Breast epithelium (tissue), 4 donors: ENCODE measurements around the gene MRPS12. TPM values are rescaled to one million over a fixed set of nuclear protein-coding genes. Genes with fewer than 3 reads are reported as not detected.
"Not testable (repeated sequence)": the region's sequence is repeated elsewhere in the genome, so short reads cannot be mapped to it uniquely, and the experiment has no call there.

Experiments used
- DNase-seq, 2 donors: peaks; one replicate each; pipeline ENCODE4 v3.0.0-alpha.2; 2019; ENCODE audit warnings: low spot score in 2 of 2
- H3K27ac ChIP-seq, 2 donors: fragments of 200-600 bp; sonication (generic) in 1 of 2; one replicate each; pipeline ENCODE4 v1.5.1; 2016 to 2019; ENCODE audit warnings: mild to moderate bottlenecking in 1 of 2
- H3K27me3 ChIP-seq, 2 donors: fragments of 200-600 bp; sonication (generic) in 1 of 2; one replicate each; pipeline versions ENCODE4 v1.5.1 to v1.6.0; 2017 to 2019; ENCODE audit warnings: control low read depth in 1 of 2, mild to moderate bottlenecking in 1 of 2
- H3K36me3 ChIP-seq: fragments of 200-600 bp; one replicate; pipeline ENCODE4 v1.5.1; 2019
- H3K4me1 ChIP-seq, 2 donors: fragments of 200-600 bp; sonication (generic); one replicate each; pipeline ENCODE4 v1.5.1; 2016 to 2019; ENCODE audit warnings: control low read depth in 1 of 2
- H3K4me3 ChIP-seq, 3 donors: fragments of 200-600 bp; sonication (generic); 1 replicate in 2 of 3; 2 replicates in 1 of 3; pipeline ENCODE4 v1.5.1; 2016 to 2019; ENCODE audit warnings: mild to moderate bottlenecking in 3 of 3, moderate library complexity in 2 of 3
- H3K9me3 ChIP-seq, 2 donors: fragments of 200-600 bp; sonication (generic) in 1 of 2; one replicate each; pipeline ENCODE4 v1.5.1; 2016 to 2019; ENCODE audit warnings: control low read depth in 1 of 2
- POLR2A ChIP-seq: fragments of 450-650 bp; IDR thresholded peaks from one replicate; pipeline ENCODE4 v1.6.1; 2016; ENCODE audit warnings: antibody characterized with exemption, mild to moderate bottlenecking, moderate library complexity
- POLR2AphosphoS5 ChIP-seq, 3 donors: sonication (generic); formaldehyde crosslinking; IDR thresholded peaks; one replicate each; pipeline ENCODE4 v1.6.1; 2017; ENCODE audit warnings: antibody characterized with exemption in 3 of 3
- intact Hi-C: fragments of 100-400 bp; cut with DNase I; formaldehyde crosslinking; loops from one replicate; pipeline ENCODE4 v1.15.1; 2023; ENCODE audit warnings: low total_unique reads
- total RNA-seq, 3 donors: library from RNA; depleted of rRNA; stranded (reverse); fragments of >200 nt; gene quantifications; one replicate each; pipeline ENCODE4 v1.1.0, GENCODE V29; 2016
- TF ChIP-seq, protein P1 (sequence below), 3 donors: fragments of 450-650 bp; IDR thresholded peaks; one replicate each; pipeline ENCODE4 v1.5.1; 2016 to 2017; ENCODE audit warnings: antibody characterized with exemption in 3 of 3, mild to moderate bottlenecking in 3 of 3, moderate library complexity in 3 of 3

The MRPS12 gene
- total RNA-seq, result 10 to 100 TPM; 27.5 to 41.0 (median 29.3) TPM

DNA sequence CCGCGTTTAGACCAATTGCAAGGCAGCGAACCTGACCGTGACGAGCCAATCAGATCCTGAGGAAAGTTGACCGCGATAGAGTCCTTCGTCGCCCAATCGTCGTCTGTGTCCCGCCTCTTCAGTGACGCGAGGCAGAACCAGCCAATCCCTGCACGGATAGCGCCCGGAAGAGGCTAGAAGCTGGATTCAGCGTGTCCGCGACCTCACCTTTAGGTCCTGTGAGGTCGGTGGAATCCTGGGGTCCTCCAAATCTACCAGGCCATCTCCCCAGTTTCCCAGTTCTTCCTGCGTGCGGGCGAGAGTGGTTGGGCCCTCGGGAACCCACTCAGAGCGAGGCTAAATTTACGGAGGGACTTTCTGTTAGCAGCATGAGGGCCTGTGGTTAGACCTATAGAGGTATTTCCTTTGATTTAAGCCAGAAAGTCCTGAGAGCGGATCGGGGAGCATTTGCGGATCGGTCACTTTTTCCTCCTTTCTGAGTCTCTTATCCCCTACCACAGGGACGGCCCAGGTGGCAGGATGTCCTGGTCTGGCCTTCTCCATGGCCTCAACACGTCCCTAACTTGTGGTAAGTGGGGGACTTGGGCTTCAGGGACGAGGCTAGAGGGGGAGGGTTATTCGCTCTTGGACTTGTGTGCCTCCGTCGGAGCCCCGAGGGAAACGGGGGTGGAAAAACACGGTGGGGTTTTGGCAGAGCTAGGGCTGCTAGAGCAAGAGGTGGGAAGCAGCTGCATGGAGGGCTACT is at the start of gene MRPS12:
TSS of gene MRPS12 (plus strand) at position 169 of the 745 bp plus-strand sequence. CDS start at position 520, 351 bp downstream.
- peak within 1 kb of the TSS; percentile 79 to 86 for H3K27ac ChIP-seq
- peaks cover 0 to 8% of the 10 kb centered on the region in 2 donors for H3K4me1 ChIP-seq
- H3K27me3 ChIP-seq, result no peaks in the 10 kb centered on the region
- H3K9me3 ChIP-seq, result no peaks in the 10 kb centered on the region
- peak; percentile 52 for TF ChIP-seq POLR2A
- TF ChIP-seq, protein P1, sequence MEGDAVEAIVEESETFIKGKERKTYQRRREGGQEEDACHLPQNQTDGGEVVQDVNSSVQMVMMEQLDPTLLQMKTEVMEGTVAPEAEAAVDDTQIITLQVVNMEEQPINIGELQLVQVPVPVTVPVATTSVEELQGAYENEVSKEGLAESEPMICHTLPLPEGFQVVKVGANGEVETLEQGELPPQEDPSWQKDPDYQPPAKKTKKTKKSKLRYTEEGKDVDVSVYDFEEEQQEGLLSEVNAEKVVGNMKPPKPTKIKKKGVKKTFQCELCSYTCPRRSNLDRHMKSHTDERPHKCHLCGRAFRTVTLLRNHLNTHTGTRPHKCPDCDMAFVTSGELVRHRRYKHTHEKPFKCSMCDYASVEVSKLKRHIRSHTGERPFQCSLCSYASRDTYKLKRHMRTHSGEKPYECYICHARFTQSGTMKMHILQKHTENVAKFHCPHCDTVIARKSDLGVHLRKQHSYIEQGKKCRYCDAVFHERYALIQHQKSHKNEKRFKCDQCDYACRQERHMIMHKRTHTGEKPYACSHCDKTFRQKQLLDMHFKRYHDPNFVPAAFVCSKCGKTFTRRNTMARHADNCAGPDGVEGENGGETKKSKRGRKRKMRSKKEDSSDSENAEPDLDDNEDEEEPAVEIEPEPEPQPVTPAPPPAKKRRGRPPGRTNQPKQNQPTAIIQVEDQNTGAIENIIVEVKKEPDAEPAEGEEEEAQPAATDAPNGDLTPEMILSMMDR (IDR thresholded peaks at IDR 0.05), result no peak
- peak in 2 of 3 donors; percentile 5 to 74 for TF ChIP-seq POLR2AphosphoS5 (IDR thresholded peaks at IDR 0.05)
- no peaks in the 10 kb centered on the region for H3K36me3 ChIP-seq
- intact Hi-C loops, result no loop called here
- peak; percentile 98 for DNase-seq
- peak within 1 kb of the TSS; percentile 64 to 81 (median 75) for H3K4me3 ChIP-seq

DNA sequence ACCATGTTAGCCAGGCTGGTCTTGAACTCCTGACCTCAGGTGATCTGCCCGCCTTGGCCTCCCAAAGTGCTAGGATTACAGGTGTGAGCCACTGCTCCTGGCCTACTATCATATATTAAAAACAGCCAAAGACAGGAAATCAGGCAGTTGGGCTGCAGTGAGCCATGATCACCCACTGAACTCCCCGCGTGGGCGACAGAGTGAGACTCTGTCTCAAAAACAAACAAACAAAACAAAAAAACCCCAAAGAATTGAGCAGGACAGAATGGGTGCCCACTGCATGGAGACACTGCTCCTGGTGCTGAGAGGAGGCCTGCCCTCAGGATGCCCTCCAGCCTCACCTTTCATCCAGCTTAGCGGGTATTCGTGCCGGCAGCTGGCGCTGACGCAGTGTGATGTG is 47.5 kb upstream of the MRPS12 start:
- H3K36me3 ChIP-seq, result no peaks in the 10 kb centered on the region
- intact Hi-C loops, result no loop called here

GRCh38 chr19:38884691-38885090 is 46.1 kb upstream of the MRPS12 start:
- H3K4me1 ChIP-seq, H3K4me3 ChIP-seq, H3K27me3 ChIP-seq, H3K27ac ChIP-seq, H3K36me3 ChIP-seq, DNase-seq, intact Hi-C loops, H3K9me3 ChIP-seq: not testable (repeated sequence)

More for the DNA sequence above, 47.5 kb upstream of the MRPS12 start:
- Histone ChIP-seq H3K27ac (no peak overlapping the region), H3K4me1 (no peaks in the 10 kb centered on the region), H3K27me3 (no peaks in the 10 kb centered on the region), H3K9me3 (no peaks in the 10 kb centered on the region), H3K4me3 (no peak overlapping the region)
- no peak for DNase-seq
- TF ChIP-seq, protein P1 (IDR thresholded peaks at IDR 0.05), result no peak
- TF ChIP-seq POLR2A (no peak), POLR2AphosphoS5 (IDR thresholded peaks at IDR 0.05) (no peak)

DNA sequence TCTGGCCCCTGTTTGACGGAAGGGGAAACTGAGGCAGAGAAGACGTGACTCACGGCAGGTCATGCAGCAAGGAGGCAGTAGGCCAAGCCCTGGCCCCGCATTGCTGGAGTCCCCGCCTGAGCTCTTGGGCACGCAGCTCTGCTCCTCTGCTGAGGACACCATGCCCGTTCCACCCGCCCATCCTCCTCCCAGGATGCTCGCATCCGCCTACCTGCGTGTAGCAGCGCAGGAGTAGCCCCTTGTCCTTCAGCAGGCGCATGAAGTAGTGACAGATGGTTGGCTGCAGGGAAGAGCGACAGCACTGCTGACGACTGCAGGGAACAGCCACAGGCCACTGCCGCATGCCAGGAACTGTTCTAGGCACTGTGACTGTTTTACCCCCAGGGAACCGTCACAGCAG is 41.9 kb upstream of the MRPS12 start:
- no peak for TF ChIP-seq POLR2AphosphoS5 (IDR thresholded peaks at IDR 0.05)
- TF ChIP-seq POLR2A, result no peak
- TF ChIP-seq, protein P1 (IDR thresholded peaks at IDR 0.05), result no peak
- H3K27me3 ChIP-seq, result no peaks in the 10 kb centered on the region
- H3K9me3 ChIP-seq, result no peaks in the 10 kb centered on the region
- DNase-seq, result no peak
- H3K4me1 ChIP-seq, result no peaks in the 10 kb centered on the region
- intact Hi-C loops, result no loop called here
- no peaks in the 10 kb centered on the region for H3K36me3 ChIP-seq
- no peak overlapping the region for H3K4me3 ChIP-seq
- H3K27ac ChIP-seq, result no peak overlapping the region

DNA sequence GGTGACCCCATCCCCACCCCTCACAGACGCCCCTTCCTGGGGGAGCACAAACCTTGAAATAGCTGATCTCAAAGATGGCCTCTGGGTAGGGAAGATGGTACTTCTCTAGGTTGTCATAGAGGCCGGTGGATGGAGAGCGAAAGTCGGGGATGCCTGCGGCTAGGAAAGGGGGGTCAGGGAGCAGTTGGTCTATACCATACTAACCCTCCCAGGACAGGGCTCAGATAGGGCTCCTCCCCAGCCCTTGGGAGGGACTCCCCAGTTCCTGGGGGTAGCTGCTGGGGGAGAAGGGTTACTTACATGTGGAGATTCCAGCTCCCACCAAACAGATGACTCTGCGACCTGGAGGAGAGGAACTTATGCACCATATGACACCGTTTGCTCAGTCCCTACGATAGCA is 40.9 kb upstream of the MRPS12 start:
- no peaks in the 10 kb centered on the region for H3K36me3 ChIP-seq

More for the DNA sequence above, 40.9 kb upstream of the MRPS12 start:
- no peak for DNase-seq
- Histone ChIP-seq H3K27ac (no peak overlapping the region), H3K4me3 (no peak overlapping the region), H3K27me3 (no peaks in the 10 kb centered on the region), H3K9me3 (no peaks in the 10 kb centered on the region), H3K4me1 (no peaks in the 10 kb centered on the region)
- no peak for TF ChIP-seq POLR2AphosphoS5 (IDR thresholded peaks at IDR 0.05)
- no peak for TF ChIP-seq POLR2A
- TF ChIP-seq, protein P1 (IDR thresholded peaks at IDR 0.05), result no peak
- intact Hi-C loops, result no loop called here
